Hepatocyte (in vitro differentiated cells): ENCODE measurements around the gene PTPRN2.

Experiments
- CTCF ChIP-seq: fragments of 200-600 bp; sonication (generic); IDR thresholded peaks from 2 replicates; pipeline ENCODE4 v1.5.1; 2016; ENCODE audit warnings: antibody characterized with exemption, mild to moderate bottlenecking; ENCODE audit not compliant: poor library complexity
- EZH2phosphoT487 ChIP-seq: fragments of 200-600 bp; sonication (generic); IDR thresholded peaks from one replicate; pipeline ENCODE4 v1.6.1; 2018; ENCODE audit warnings: antibody characterized with exemption, mild to moderate bottlenecking, low read depth, moderate library complexity; ENCODE audit not compliant: unreplicated experiment, severe bottlenecking

- TF ChIP-seq CTCF (no peak), EZH2phosphoT487 (no peak)
Measured at GRCh38 chr7:158077151-158077840, 510.3 kb downstream of the PTPRN2 start.
